GM18867 (cell line): Measurements from ENCODE around the gene MRNIP.
A peak's percentile ranks its signal among the peaks of the same experiment; 100 is the strongest.

Experiments used
- ATAC-seq: cut with Tn5 transposase; IDR thresholded peaks from one replicate; pipeline ENCODE4 v1.9.1; 2021; ENCODE audit warnings: mild to moderate bottlenecking, moderate library complexity; ENCODE audit not compliant: unreplicated experiment

Gene MRNIP

DNA sequence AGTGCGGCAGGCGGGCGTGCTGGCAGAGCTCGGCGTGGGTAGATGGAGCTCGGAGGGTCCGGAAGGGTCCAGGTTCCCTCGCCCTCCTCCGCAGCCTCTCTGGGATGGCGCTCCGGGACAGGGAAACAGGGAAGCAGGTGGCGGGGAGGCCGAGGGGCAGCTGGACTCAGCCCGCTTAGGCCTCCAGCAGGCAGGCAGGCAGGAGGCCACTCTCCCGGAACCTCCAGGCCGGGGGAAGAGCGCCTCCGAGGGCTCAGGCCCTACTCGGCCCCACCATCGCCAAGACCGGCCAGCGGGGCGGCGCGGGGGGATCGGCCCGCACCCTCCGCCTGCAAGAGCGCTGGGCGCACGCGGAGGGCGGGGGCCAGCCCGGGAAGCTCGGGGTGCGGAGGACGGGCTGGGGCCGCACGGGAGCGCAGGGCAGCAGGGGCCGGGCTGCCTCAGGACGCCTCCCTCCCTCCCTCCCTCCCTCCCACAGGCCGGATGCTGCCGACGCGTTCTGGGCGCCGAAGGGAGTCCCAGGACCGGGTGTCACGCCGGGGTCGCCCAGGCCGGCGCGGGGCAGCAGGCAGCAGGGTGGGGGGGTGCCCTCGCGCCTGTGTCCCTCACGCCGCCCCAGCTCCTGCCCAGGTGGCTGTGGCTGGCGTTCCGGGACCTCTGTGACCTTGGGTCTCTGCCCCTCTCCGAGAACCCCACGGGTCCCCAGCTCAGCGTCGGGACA is 52.9 kb downstream of the MRNIP start:
- peak; percentile 27 for ATAC-seq

DNA sequence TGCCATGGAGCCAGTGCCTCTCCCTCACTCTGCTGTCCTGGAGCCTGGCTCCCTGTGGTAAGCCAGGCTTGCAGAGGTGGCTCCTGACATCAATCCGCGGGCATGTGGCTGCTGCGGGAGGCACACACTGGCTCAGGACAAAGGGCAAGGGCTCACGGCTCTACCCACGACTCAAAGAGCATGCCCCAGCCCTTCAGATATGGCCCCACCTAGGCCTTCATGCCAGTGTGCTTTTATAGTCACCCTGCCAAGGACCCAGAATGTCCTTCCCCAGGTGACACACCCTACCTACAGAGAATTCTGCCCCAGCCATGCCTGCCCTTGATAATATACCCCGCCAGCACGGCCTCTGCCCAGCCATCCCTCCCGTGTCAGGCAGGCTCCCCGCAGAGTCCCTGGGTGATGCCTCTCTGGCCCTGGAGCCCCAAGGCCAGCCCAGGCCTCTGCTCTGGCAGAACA is 53.5 kb downstream of the MRNIP start:
- no peak for ATAC-seq

DNA sequence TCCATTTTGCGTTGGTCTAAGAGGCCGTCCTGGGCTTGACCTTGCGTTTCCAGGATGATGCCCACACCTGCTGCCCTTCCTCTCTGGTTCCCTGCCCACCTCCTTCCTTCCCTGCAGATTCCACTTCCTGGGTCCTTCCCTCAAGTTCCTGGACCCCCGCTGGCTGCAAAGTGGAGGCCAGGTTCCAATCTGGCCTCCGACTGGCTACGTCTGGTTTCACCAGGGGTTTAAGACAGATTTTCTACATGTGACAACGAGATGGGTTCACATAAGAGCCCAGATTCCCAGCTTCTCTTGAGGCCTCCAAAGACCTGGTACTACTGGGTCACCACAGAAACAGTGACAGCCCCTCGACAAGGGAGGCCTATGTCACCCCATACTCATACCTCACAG is 54.1 kb downstream of the MRNIP start:
- no peak for ATAC-seq

DNA sequence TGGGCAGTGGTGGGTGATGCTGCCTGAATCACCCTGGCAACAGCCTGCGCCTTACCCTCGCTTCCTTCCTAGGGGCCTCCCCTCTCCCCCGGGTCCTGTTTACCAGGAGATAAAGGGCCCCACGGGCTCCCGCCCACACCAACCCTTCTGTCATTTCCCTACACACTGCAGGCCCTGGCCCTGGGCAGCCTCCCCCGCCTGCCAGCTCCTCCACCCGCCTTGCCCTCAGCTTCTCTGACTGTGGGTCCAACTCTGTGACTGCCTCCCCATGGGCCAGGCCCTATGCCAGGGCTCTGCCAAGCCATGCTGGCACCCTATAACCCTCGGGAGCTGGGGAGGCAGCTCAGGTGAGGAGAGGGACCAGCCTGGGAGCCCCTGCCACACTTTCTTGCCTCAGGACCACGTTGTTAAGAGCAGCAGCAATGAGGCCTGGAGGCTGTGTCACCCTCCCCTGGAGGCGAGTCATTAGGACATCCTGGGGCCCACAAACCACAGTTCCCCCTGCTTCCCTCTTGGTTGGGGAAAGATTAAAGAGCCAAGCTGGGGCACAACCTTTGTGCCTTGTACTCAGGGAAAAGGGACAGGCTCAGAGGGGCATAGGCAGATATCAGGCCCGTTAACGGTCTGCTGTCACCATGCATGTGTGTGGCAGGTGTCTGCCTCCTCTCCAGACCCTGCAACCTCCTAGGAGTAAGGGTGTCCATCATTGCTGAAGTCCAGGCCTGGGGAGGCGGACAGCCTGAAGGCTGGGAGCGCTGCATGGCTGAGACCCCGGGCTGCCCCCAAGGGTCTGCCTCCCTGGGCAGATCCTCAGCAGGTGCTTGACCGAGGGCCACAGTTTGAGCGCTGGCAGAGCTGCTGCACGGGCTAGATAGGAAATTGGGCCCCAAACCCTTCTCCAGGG is 54.7 kb downstream of the MRNIP start:
- ATAC-seq, result no peak

DNA sequence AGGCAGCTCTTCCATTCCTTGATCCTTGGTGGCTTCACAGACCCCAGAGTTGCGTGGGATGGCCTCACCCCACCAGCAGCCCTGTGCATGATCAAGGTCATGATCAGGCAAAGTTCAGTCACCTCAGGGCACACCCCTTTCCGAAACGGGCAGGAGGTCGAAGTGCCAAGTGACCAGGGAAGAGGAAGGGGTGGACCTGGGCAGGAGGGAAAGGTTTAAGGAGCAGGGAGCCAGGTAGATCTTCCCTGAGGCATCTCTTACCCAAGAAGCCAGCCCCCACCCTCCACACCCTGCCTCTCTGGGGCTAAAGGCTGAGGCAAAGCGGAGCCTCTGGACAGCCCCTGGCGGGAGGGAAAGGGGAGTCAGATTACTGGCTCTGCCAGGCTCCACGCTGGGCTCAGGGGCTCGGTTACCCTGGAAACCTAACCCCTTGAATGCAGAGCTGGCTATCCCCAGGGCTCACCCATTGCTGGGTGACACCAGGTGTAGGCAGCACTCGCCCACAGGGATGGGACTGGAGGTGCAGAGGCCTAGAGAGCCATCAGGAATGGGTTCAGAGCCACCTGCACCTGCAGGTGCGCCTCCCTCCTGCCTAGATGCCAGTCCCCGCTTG is 55.6 kb downstream of the MRNIP start:
- no peak for ATAC-seq

DNA sequence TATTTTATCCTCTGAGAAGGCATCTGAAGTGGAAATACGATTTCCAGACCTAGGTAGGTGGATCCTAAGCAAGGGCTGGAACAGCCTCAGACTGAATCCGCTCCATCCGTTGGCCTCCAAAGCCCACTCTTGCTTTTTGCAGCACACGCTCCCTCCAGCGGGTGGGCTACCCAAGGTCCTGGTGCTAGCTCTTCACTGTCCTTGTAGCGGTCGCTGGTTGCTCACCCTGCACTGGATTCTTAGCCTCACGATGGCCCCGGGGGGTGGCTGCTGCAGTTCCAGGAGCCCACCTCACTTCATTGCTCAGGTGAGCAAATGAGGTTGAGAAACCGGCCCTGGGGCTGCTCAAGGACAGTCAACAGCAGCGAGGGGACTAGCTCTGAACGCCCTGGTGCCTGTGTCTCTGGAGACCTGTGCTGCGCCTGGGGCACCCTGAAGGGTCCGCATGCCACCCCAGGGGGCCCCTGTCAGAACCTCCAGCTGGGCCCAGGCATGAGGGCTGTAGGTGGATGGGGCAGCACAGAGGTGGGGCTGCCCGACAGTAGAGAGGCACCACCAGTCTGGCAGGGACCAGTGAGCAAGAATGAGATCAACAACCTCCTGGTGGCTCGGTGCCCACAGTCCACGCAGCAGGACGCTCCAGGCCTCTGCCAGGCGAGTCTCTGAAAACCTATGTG is 56.3 kb downstream of the MRNIP start:
- no peak for ATAC-seq

DNA sequence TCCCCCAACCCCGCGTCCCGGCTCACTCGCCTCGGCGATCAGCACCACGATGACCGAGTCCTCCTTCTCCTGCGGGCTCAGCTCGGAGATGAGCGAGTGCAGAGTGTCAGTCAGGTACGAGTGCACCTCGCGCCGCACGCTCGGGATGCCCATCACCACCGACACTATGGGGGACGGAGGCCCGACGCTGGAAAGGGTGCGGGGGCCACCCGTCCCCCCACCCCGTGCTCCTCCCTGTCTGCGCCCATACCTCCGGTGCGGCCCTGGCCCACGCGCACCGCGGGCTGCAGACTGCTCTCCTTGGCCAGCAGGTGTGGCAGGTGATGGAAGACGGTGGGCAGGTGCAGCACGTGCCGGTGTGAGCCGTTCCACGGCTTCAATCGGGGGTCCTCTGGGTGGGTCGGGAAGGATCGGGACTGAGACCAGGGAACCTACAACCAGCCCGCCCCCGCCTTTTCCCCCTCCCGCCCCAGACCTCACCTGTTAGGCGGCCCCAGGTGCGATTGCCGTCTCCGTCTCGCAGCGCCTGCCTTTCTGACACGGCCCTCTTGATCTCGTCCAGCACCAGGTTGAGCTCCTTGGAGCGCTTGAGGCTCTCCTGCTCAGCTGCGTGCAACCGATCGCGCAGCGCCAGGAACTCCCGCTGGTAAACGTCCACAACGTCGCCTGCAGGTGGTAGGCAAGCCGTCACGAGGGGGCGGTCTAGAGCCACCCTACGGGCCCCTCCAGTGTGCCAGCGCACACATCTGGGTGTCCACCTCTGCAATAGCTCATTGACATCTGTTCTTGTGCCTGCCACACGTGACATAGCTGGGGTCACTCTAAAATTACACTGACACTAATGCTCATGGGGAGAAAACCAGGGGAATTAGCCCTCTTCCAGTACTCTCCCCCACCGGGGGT is 57.1 kb downstream of the MRNIP start:
- ATAC-seq, result peak; percentile 40

DNA sequence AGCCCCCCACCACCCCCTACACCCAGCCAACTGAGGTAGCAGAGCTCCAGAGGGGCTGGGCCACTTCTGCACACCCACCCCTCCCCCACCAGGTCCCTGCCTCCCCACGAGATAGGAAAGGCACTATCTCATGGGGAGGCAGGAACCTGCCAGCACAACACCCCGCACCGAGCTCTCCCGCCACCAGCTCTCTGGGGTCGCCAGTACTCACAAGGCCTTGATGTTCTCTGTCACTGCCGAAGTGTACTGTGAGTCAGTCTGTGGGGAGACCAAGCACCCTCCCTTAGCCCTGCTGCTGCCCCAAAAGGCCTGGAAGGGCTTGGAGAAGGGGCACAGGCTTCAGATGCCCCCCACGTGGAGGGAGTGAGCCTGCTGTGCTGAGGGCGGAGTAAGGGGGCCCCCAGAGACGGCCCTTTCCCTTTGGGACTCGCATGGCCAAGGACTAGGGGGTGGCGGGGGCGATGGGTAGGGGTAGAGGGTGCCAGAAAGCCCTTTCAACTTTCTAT is 57.9 kb downstream of the MRNIP start:
- no peak for ATAC-seq

DNA sequence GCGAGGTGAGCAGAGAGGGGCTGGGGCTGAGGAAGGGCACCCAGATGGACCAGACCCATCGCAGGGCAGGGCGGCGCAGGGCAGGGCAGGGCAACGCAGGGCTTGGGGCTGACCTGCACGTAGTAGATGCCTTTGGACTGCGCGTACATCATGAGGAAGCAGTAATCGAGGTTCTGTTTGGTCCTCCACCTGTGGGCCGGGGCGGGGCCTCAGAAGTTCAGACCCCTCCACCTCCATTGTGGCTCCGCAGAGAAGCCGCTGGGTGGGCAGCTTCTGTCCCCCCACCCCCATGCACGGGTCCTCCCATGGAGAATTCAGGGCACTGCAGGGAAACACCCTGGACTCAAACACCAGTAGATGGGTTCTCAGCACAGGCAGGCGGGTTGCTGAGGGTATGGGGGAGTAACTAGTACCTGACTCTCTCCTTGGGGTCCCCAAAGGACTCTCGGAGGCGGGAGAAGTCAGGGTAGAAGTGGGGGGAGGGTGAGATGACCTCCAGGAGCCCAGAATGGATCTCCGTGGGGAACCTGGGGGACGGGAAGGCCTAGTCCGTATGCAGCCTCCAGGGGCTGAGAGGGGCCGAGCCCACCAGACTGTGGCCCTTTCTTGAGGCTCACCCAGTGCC is 58.4 kb downstream of the MRNIP start:
- ATAC-seq, result no peak

DNA sequence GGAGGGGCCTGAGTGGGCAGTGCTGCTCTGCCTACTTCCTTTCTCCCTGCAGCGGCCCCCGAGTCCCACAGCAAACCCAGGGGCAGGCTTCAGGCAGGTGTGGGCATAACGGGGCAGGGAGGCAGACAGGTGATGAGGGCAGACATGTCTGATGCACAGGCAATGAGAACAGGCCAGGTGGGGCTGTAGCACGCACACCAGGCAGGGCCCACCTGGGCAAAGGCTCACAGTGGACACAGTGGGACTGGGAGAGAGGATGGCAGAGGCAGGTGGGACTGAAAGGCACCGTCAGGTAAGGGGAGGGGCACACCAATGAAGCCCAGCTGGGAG is 59.0 kb downstream of the MRNIP start:
- no peak for ATAC-seq

DNA sequence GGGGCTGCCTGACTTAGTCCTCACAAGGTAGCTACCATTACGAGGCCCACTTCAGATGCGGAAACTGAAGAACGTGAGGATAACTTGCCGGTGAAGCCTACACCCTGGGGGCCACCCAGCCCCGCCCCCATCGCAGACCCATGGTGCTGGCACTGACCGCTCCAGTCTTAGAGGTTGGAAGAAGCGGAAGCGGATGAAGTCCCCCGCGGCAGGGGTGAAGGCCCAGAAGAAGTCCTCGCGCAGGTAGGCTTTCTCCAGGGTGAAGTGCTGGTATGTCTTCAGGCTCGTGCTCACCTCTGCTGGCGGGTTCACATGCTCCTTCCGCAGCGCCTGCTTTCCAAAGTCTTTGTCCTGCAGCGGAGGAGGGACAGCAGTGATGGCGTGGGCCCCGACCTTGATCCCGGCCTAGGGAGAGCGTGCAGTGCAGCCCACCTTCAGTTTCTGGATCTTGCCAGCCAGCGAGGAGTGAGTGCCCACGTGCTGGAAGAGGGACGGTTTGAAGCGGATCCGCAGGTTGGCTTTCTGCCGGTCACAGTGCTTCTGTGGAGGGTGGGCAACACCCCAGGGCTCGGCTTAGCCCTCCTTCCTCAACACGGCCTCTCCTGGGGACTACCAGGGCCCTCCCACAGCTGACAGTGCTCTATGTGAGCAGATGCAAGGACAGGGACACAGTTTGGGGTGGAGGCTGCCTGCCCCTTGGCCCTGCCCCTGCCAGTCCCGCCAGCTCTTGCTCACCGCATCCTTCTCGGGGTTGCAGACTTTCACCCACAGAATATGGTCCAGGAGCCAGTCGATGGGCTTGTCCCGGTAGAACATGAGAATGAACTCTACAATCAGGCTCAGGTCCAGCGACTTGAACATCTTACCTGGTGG is 59.6 kb downstream of the MRNIP start:
- no peak for ATAC-seq

DNA sequence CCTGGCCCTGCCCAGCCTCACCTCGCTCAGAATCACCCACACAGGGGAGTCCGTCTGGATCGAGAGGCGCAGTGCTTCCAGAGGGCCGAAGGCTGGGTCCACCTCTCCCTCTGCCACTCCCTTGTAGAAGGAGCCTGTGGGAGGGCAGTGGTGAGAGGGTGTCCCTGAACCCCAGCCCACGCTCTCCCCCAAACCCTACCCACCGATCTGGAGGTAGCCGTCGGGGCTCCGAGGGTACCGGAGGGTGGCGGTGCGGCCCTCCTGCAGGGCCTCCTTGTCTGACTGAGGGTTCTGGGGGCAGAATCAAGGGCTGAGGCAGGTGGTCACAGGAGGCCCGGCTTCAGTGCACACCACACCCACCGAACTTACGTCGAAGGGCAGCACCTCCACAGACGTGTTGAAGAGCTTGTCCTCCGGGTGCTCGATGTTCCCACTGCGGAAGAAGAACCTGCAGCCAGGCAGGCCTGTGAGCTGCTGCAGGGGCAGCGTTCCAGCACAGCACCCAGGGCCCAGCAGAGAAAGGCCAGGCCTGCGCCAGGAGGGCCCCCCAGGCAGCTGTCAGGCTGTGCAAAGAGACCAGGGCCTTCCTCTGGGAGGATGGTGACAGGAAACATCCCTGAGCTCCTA is 60.4 kb downstream of the MRNIP start:
- no peak for ATAC-seq

DNA sequence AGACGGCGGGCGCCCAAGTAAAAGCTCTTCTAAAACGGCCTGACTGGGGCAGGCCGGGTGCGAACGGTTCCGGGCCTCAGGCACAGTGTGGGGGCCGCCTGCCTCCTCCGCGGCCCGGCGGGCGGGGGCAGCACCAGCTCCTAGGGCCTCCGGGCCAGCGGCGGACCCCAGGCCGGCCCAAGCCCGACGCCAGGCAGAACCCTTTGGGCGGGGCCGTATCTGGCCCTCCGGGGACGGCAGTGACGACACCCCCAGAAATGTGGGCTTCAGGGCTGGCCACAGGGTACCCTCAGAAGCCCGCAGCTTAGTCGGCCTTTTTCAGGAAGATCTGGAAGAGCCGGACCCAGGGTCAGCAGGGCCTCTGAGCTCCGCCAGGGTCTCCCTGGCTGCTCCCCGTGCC is 60.9 kb downstream of the MRNIP start:
- no peak for ATAC-seq

DNA sequence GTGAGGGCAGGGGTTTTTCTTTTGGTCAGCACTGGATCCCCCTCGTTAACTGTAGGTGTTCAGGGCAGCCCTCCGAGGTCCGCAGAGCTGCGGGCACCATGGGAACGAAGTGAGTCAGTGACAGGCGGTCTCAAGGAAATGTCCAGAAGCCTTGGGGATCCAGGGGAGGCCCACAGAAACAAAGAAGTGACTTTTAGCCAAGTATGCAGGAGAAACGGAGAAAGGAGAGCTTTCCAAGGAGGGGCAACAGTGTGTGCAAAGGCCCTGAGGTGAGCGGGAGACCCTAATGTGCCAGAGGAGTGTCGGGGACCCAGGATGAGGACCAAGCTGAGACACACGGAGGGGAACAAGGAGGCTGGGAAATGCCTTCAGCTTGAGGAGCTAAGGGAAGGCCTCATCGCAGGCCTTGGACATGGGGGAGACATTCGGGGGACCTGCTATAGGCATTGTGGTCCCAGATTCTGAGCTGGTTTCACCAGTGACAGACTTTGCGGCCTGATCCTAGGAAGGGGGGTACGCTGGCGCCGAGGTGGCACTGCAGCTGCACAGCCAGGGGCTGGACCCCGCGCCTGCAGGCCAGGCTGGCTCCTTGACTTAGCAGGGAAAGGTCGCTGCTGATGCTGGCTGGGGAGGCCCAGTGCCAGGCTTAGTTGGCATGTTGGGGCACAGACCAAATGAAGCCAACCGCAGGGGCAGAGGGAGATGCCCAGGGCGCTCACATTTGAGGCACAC is 61.6 kb downstream of the MRNIP start:
- ATAC-seq, result no peak

DNA sequence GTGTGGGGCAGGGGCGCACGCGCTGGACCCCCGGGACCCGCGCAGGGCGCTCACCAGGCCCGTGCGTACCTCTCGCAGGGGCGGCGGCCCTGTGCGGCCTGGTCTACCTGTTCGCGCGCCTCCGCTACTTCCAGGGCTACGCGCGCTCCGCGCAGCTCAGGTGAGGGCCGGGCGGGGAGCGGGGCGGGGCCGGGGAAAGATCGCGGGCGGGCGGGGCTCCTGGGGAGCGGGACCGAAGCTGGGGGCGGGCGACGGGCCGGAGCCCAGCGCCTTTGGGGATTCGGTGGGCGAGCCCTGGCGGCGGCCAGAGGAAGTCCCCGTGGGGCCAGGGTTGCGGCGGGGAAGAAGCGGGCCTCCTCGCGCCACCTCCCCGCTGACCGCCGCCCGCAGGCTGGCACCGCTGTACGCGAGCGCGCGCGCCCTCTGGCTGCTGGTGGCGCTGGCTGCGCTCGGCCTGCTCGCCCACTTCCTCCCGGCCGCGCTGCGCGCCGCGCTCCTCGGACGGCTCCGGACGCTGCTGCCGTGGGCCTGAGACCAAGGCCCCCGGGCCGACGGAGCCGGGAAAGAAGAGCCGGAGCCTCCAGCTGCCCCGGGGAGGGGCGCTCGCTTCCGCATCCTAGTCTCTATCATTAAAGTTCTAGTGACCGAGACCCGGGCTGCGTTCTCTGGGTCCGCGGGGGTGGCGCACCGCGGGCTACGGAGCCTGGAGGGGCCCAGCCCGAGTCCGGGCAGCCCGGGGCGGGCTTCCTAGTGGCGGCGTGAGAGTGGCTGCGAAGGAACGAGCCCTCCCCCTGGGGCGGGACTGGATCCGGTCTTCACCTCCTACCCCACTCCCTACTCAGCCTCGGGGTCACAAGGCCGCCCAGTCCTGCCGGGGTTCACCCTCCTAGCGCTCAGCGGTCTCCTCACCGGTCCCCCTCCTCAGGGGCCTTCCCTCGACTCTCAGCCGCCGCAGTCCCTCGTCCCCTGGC is 62.5 kb downstream of the MRNIP start:
- peak; percentile 80 for ATAC-seq
